ENCODE results near the gene MEGF9.

Gene MEGF9

GRCh38 chr9:120717176-120717575 is 2.9 kb upstream of the MEGF9 start:
- no peak overlapping the region for H3K4me3 Mint-ChIP-seq
- H3K9me3 Mint-ChIP-seq, result no peaks in the 10 kb centered on the region
- no peaks in the 10 kb centered on the region for H3K36me3 Mint-ChIP-seq (ENCODE audit: low read depth)
- H3K27me3 Mint-ChIP-seq (ENCODE audit: low read depth), result no peaks in the 10 kb centered on the region
- H3K27ac Mint-ChIP-seq, result no peak overlapping the region
- peaks cover 15% of the 10 kb centered on the region for H3K4me1 Mint-ChIP-seq (ENCODE audit: low read depth)

- Mint-ChIP-seq H3K27ac (no peak overlapping the region), H3K27me3 (ENCODE audit: low read depth) (no peaks in the 10 kb centered on the region), H3K36me3 (ENCODE audit: low read depth) (no peaks in the 10 kb centered on the region), H3K9me3 (no peaks in the 10 kb centered on the region), H3K4me1 (ENCODE audit: low read depth) (peaks cover 21% of the 10 kb centered on the region), H3K4me3 (peak overlapping the region; percentile 8)
Observed at GRCh38 chr9:120716483-120716882, 2.2 kb upstream of the MEGF9 start.

GRCh38 chr9:120715389-120715924 is 1.2 kb upstream of the MEGF9 start:
- Mint-ChIP-seq H3K4me1 (ENCODE audit: low read depth) (peaks cover 30% of the 10 kb centered on the region), H3K36me3 (ENCODE audit: low read depth) (no peaks in the 10 kb centered on the region), H3K27me3 (ENCODE audit: low read depth) (no peaks in the 10 kb centered on the region), H3K27ac (no peak overlapping the region), H3K4me3 (peak overlapping the region; percentile 81), H3K9me3 (no peaks in the 10 kb centered on the region)

GRCh38 chr9:120714846-120715388 is 647 bp upstream of the MEGF9 start:
- peak overlapping the region; percentile 31 for H3K27ac Mint-ChIP-seq
- H3K9me3 Mint-ChIP-seq, result no peaks in the 10 kb centered on the region
- H3K4me1 Mint-ChIP-seq (ENCODE audit: low read depth), result peaks cover 34% of the 10 kb centered on the region
- no peaks in the 10 kb centered on the region for H3K27me3 Mint-ChIP-seq (ENCODE audit: low read depth)
- no peaks in the 10 kb centered on the region for H3K36me3 Mint-ChIP-seq (ENCODE audit: low read depth)
- H3K4me3 Mint-ChIP-seq, result peak overlapping the region; percentile 81

DNA sequence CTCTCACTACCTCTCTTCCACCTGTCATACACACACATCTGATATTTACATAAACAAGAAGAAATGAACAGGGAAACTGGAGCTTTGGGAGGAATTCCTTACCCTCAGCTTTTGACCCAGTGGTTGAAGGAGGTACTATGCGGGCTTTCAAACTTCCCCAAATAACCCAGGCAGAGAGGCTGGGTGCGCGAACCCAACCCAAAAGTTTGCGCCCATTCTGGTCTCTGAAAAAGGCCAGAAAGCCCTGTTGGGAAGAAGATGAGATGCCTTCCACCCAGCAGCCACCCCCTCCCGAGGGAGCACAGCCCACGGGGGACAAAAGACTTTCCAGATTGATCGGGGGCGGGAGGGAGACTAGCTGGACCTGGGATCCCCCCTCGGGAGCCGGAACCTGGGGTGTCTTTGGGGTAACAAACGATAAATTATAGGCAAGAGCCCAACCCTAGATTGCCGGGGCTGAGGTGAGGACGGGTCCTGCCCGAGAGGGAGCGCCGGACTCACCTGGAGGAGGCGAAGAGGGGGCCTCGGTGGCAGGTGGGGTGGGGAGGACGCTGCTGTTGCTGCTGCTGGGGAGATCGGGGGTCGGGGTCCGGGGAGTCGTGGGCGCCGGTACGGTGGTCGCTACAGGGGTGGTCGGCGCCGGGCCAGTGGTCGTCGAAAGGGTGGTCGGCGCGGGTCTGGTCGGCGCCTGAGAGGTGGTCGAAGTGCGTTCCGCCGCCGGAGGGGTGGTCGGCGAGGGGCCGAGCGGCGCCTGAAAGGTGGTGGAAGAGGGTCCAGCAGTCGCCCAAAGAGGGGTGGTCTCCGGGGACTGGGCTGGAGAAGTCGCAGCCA is 798 bp downstream of the MEGF9 start:
- H3K9me3 Mint-ChIP-seq, result no peaks in the 10 kb centered on the region
- H3K4me3 Mint-ChIP-seq, result peak overlapping the region; percentile 89
- H3K27ac Mint-ChIP-seq, result peak overlapping the region; percentile 82
- H3K4me1 Mint-ChIP-seq (ENCODE audit: low read depth), result peaks cover 34% of the 10 kb centered on the region
- no peaks in the 10 kb centered on the region for H3K36me3 Mint-ChIP-seq (ENCODE audit: low read depth)
- H3K27me3 Mint-ChIP-seq (ENCODE audit: low read depth), result no peaks in the 10 kb centered on the region

GRCh38 chr9:120712539-120713031 is 1.7 kb downstream of the MEGF9 start:
- Mint-ChIP-seq H3K9me3 (no peaks in the 10 kb centered on the region), H3K4me1 (ENCODE audit: low read depth) (peaks cover 34% of the 10 kb centered on the region), H3K27me3 (ENCODE audit: low read depth) (no peaks in the 10 kb centered on the region), H3K36me3 (ENCODE audit: low read depth) (no peaks in the 10 kb centered on the region), H3K27ac (peak overlapping the region; percentile 82), H3K4me3 (peak overlapping the region; percentile 89)

DNA sequence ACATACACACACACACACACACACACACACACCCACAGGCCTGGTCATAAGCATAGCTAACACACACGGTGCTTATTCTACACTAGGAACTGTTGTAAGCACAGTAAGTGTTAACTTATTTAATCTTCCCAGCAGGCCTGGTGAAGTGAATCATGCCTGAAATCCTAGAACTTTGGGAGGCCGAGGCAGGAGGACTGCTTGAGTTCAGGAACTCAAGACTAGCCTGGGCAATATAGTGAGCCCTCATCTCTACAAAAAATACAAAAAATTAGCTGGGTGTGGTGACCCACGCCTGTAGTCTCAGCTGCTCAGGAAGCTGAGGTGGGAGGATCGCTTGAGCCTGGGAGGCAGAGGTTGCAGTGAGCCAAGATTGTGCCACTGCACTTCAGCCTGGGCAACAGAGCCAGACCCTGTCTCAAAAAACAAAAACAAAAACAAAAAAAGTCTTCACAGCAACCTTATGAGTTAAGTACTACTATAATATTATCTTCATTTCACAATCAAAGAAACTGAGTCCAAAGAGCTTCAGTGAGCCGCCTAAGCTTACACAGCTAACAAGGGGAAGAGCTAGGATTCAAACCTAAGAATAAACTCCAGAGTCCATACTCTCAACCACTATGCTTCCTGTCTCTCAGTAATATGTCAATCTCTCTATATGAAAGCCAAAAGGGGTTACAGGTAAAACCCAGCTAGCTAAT is 2.3 kb downstream of the MEGF9 start:
- no peaks in the 10 kb centered on the region for H3K9me3 Mint-ChIP-seq
- peak overlapping the region; percentile 89 for H3K4me3 Mint-ChIP-seq
- peaks cover 34% of the 10 kb centered on the region for H3K4me1 Mint-ChIP-seq (ENCODE audit: low read depth)
- H3K36me3 Mint-ChIP-seq (ENCODE audit: low read depth), result no peaks in the 10 kb centered on the region
- H3K27me3 Mint-ChIP-seq (ENCODE audit: low read depth), result no peaks in the 10 kb centered on the region
- H3K27ac Mint-ChIP-seq, result peak overlapping the region; percentile 82

- peaks cover 34% of the 10 kb centered on the region for H3K4me1 Mint-ChIP-seq (ENCODE audit: low read depth)
- no peaks in the 10 kb centered on the region for H3K9me3 Mint-ChIP-seq
- no peaks in the 10 kb centered on the region for H3K27me3 Mint-ChIP-seq (ENCODE audit: low read depth)
- peak overlapping the region; percentile 57 for H3K27ac Mint-ChIP-seq
- peak overlapping the region; percentile 89 for H3K4me3 Mint-ChIP-seq
- H3K36me3 Mint-ChIP-seq (ENCODE audit: low read depth), result no peaks in the 10 kb centered on the region
Observed at GRCh38 chr9:120711354-120711753, 2.9 kb downstream of the MEGF9 start.

DNA sequence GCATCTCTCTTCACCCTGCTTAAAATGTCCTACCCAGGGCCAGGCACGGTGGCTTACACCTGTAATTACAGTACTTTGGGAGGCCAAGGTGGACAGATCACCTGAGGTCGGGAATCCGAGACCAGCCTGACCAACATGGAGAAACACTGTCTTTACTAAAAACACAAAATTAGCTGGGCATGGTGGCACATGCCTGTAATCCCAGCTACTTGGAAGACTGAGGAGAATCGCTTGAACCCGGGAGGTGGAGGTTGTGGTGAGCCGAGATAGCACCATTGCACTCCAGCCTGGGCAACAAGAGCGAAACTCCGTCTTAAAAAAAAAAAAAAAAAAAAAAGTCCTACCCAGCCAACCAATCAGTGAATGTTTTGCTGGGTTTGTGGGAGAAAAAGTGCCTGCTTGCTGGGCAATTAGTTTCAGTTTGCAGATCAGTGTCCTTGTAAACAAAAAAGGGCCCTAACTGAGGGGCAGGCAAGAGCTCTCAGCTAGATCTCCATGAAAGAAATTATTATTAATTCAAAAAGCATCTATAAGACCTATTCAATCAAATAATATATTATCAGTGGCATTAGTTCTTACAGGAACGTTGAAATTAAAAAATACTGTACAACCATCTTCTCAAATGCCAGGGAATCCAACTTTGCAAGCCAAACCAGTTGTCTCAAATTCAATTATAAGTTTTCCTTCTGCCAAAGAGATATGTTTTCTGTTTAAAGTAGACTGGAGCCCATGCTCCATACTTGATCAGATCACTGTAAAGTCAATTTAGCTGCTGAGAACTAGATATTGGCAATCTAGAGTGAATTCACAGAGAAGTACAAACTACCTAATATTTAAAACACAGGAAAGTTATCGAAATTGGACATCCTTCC is 3.9 kb downstream of the MEGF9 start:
- peaks cover 34% of the 10 kb centered on the region for H3K4me1 Mint-ChIP-seq (ENCODE audit: low read depth)
- H3K36me3 Mint-ChIP-seq (ENCODE audit: low read depth), result no peaks in the 10 kb centered on the region
- no peaks in the 10 kb centered on the region for H3K27me3 Mint-ChIP-seq (ENCODE audit: low read depth)
- H3K27ac Mint-ChIP-seq, result peak overlapping the region; percentile 74
- peak overlapping the region; percentile 74 for H3K4me3 Mint-ChIP-seq
- no peaks in the 10 kb centered on the region for H3K9me3 Mint-ChIP-seq

DNA sequence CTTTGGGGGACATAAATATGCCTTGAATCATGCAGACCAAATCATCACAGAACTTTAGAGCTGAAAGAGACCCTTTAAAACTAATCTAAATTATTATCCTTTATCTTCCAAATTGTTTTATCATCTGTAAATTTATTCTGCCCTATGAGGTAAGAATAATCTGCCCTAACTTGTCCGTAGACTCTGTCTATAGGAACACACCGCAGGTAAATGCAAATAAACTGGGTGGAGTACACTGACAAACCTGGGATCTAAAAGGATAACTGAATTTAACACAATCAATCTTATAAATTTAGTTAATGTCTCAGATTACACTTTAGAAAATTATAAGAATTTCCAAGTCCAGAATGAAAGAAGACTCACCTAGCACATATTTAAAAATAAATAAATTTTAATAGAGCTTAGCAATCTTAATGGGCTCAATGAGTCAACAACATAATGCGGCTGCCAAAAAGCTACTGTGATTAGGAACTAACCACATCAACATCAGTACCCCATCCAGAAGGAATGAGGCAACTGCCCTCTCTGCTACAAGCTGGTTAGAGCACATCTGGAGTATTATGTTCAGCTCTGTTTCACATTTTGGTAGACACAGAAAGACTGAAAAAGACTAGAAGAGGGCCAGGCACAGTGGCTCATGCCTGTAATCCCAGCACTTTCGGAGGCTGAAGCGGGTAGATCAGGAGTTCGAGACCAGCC is 5.6 kb downstream of the MEGF9 start:
- H3K9me3 Mint-ChIP-seq, result no peaks in the 10 kb centered on the region
- no peaks in the 10 kb centered on the region for H3K27me3 Mint-ChIP-seq (ENCODE audit: low read depth)
- peak overlapping the region; percentile 25 for H3K4me3 Mint-ChIP-seq
- peaks cover 32% of the 10 kb centered on the region for H3K4me1 Mint-ChIP-seq (ENCODE audit: low read depth)
- no peak overlapping the region for H3K27ac Mint-ChIP-seq
- H3K36me3 Mint-ChIP-seq (ENCODE audit: low read depth), result peaks cover 1% of the 10 kb centered on the region

DNA sequence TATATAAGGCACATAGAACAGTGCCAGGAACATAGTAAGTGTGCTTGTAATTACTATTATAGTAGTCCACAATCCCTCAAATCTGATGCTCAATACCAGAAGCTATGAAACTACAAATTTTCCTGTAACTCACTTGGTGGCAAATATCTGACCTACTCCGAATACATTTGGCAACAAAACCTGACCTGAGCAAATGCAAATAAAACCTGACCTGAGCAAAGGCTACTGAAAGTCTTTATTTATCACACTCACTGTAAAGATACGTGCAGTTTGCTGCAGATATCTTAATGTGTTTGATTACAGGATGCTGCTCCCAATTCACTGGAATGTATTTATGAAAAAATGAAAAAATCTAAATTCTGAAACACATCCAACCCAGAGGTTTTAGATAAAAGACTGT is 7.1 kb downstream of the MEGF9 start:
- Mint-ChIP-seq H3K36me3 (ENCODE audit: low read depth) (peaks cover 1% of the 10 kb centered on the region), H3K9me3 (no peaks in the 10 kb centered on the region), H3K4me1 (ENCODE audit: low read depth) (peaks cover 21% of the 10 kb centered on the region), H3K27me3 (ENCODE audit: low read depth) (no peaks in the 10 kb centered on the region), H3K27ac (no peak overlapping the region), H3K4me3 (no peak overlapping the region)

DNA sequence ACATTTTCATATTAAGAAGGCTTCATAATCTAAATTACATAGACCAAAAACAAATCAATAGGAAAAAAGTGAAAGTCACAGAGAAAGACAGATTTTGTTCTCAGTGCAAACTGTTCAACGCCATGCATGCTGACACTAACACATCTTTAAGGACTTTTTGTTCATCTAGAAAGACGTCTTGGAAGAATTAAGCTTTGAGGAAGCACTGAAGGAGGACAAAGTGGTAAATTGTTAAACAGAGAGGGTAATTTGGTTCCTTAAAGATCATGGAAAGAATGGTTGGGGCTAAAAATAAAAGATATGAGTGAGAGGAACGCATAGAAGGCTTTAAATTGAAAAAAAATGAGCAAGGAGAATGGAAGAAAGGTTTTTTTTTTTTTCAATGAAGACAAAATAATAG is 9.1 kb downstream of the MEGF9 start:
- Mint-ChIP-seq H3K9me3 (no peaks in the 10 kb centered on the region), H3K27ac (no peak overlapping the region), H3K36me3 (ENCODE audit: low read depth) (peaks cover 3% of the 10 kb centered on the region), H3K4me1 (ENCODE audit: low read depth) (peaks cover 4% of the 10 kb centered on the region), H3K27me3 (ENCODE audit: low read depth) (no peaks in the 10 kb centered on the region), H3K4me3 (no peak overlapping the region)

DNA sequence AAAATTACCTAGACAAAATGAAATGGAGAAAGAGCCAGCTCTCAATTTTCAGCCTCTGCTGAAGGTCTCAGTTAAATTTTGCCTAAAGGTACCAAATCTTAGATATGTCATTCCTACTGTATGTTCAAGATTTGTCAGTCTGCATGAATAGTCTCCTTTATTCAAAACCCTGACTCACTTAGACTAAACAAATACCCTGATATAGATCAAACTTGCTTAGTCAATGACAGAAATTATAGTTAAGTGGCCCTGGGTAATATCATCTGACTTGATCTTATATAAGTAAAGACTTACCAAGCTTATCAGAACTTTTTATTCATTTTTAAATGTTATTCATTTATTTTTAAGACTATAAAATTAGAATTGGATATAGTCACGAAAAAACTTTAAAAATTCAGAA is 12.2 kb downstream of the MEGF9 start:
- Mint-ChIP-seq H3K27ac (no peak overlapping the region), H3K27me3 (ENCODE audit: low read depth) (no peaks in the 10 kb centered on the region), H3K4me1 (ENCODE audit: low read depth) (peaks cover 2% of the 10 kb centered on the region), H3K9me3 (no peaks in the 10 kb centered on the region), H3K4me3 (no peak overlapping the region), H3K36me3 (ENCODE audit: low read depth) (peaks cover 3% of the 10 kb centered on the region)
